T-helper 1 cell treated with Interleukin-12 subunit alpha and Interleukin-12 subunit beta and Interleukin-4 antibody, amounts not matched to agents 30 ng/mL and 1 ng/mL, for 36 hours (primary cell): ENCODE data around the gene MTOR. TPM values are rescaled to one million over a fixed set of nuclear protein-coding genes. Genes with fewer than 3 reads are reported as not detected.
"Not testable (repeated sequence)": the region's sequence is repeated elsewhere in the genome, so short reads cannot be mapped to it uniquely, and the experiment has no call there.

Source experiments
- intact Hi-C: fragments of 100-400 bp; cut with micrococcal nuclease; formaldehyde crosslinking; loops from one replicate; pipeline ENCODE4 v1.15.1; 2024
- total RNA-seq: library from RNA; stranded (reverse); gene quantifications from 2 replicates; pipeline ENCODE4 v1.2.3, GENCODE V29; 2022

MTOR gene
- total RNA-seq, 1 donor from 2014 or later, result 53.2 TPM

DNA sequence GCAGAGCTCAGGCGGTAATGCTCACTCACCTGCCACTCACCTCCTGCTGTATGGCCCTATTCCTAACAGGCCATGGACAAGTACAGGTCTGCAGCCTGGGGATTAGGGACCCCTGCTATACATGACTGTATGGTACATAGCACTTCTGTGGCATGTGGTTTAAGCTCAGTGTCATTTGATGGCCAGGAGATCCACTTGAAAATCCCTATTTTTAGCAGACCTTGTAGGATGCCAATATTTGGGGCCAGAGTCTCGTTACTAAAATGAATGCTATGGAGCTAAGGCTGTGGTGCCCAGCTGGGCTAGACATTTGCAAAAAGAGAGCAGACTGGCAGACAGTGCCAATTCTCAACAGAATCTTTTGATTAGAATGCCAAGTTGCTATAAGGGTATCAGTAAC lies 74.9 kb downstream of the MTOR start:
- intact Hi-C loops, result no loop called here

DNA sequence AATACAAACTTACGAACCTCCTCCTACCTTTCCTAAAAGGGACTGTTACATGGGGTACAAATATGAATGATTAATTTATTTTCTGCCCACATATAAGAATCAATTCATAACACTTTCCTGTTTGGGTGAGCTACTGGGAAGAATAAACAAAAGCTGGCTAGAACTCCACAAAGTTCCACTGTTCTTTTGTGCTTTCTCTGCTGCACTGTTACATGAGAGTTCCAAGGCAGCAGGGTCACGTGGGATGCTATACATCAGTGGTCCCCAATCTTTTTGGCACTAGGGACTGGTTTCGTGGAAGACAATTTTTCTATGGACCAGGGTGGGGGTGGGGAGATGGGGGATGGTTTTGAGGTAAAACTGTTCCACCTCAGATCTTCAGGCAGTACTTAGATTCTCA lies 75.4 kb downstream of the MTOR start:
- intact Hi-C loops, result no loop called here

DNA sequence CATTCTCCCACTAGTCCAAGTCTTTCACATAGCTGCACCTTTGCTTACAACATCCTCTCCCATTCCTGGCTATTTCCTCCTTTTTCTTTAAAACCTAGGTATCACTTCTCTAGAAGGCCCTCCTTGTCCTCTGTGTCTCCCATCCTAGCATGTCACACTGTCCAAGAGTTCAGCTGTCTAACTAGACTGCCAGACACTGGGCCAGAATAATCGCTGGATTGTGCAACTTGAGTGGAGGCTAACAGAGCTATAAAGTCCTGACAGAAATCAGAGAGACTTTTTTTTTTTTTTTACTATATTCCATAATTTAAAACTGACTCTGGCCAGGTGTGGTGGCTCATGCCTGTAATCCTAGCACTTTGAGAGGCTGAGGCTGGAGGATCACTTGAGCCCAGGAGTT lies 77.4 kb downstream of the MTOR start:
- intact Hi-C loops, result no loop called here

DNA sequence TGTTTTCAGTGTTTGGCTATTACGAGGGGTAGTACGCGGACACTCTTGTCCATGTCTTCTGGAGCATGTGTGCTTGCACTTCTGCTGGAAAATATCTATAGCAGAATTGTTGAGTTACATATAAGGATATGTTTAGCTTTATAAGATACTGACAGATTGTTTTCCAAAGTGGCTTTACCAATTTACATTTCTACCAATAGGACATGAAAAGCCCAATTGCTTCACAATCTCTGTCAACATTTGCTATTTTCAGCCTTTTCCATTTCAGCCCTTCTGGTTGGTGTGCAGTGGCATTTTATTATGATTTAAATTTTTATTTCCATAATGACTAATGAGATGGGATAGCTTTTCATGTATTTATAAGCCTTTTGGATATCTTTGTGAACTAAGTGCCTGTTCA lies 79.5 kb downstream of the MTOR start:
- intact Hi-C loops, result no loop called here

DNA sequence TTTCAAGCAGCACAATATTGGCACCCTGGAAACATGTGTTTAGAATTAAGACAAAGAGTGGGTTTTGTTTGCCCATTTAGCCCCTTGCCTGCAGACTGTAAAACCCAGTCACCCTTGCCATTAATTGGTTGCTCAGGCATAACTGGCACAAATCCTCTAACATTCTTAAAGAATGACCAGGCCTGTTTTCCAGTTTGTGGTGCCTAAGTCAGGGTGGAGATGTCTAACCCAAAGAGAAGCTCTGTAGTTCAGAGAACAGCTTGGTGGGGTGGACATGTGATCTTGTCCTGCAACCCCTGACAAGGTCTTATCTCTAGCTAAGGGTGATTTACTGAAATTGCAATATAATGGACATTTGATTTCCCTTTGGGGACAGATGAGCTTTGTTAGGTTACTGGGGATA lies 82.0 kb downstream of the MTOR start:
- intact Hi-C loops, result no loop called here

DNA sequence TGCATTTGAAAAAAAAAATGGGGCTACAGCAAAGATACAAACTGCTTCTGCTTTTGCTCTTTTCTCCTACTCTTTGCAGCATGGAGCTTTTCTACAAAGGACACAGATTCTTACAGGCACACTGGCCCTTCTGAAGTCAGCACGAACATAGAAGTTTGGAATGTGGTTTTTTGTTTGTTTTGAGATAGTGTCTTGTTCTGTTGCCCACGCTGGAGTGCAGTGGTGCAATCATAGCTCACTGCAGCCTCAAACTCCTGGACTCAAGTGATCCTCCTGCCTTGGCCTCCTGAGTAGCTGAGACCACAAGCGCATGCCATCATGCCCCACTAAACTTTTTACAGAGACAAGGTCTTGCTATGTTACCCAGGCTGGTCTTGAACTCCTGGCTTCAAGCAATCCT lies 82.6 kb downstream of the MTOR start:
- intact Hi-C loops, result not testable (repeated sequence)

DNA sequence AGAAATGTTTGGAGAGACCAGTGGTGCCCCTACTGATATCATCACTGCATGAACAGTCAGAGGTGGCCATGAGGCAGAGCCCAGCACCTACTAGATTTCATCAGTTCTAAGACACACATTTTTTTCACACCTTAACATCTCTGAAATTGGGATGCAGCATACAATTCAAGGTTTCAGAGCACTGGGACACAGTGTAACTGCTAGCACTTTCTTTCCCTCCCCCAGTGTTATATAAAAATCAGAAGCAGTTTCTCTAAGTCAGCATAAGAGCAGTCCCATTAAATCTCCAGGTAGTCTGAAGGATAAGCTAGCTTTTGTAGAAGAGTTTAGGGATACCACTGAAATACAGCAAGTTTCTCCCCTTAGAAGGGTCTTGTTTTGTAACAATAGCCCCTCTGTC lies 83.2 kb downstream of the MTOR start:
- intact Hi-C loops, result no loop called here

DNA sequence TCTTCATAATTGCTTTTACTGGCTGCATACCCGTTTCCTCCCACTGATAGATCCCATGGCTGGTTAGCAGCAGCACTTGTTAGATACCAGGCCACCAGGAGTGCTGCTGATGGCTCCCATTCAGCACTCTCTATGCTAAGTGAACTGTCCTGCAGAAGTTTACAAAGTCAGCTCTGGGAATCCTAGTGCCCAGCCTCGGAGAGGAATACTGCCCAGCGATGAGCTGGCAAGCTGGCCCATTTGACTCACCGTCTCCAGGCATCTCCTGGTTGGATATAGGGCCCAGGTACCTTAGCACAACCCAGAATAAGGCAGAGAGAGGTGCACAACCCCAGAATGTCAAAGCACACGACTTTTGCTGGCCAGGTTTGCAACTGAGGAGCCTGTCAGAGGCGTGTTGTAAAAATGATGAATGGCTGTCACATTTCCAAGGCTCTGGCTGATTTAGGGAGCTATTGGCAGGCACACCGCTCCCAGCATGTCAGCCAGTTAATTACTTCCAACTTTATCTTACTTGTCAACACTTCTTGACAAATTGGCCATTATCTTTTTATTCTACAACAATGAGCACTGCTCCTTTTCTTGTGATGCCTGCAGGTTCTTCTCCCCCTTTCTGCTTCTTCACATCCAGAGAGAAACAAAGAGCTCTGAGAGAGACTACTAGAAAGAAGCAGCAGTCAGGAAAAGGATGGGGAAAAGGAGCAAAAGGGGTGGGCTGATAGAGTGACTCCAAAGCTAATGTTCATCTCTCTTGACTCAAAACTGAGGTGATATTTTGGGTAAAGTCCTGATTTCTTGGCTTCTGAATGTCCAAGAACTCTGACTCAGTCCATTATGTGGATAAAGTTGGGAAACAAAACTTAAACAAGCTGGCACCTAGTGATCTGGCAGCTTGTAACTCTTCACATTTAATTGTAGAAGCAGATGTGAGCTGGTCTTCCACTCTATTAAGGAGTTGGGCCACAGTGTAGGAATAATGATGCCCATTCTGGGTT lies 84.0 kb downstream of the MTOR start:
- intact Hi-C loops, result no loop called here

DNA sequence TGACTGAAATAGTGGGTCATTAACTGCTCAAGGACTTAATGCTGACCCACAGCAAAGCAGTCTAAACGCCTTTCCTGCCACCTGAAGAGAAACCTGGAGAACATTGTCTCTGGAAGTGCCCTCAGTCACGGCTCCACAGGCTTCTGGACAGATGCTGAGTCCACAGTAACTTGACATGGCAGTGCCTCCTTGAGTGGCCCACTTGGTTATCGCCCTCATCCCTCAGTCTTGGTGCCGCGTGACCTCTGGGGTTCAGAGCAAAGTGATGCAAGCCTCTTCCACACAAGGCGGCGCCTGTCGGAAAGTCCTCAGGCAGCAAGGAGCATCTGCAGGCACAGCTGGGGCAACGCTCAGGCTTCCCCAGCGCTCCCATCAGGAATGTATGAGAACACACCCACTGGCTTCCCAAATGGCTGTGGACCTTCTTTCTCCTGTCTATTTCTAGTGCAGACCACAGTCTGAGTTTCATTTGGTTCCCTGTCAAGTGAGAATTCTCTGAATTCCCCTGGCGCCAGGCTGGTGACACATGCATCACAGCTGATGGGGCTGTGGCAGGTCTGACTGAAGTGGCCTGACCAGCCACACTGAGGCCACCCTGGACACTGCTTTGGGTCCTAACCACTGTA lies 86.2 kb downstream of the MTOR start:
- intact Hi-C loops, result no loop called here

DNA sequence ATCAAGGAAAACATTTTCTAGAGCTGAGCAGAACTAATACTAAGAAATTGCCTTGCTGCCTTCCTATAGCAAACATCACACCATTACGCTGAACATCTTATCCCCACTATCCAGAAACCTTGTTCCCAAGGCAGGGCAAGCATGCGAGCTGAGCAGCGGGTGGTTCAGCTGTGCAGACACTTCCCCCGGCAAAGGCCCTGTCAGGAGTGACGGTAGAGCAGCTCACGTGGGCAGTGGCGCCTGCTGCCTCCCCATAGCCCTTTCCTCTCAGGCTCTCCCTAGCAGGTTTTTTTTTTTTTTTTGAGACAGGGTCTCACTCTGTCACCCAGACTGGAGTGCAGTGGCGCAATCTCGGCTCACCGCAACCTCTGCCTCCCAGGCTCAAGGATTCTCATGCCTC lies 86.9 kb downstream of the MTOR start:
- intact Hi-C loops, result no loop called here

DNA sequence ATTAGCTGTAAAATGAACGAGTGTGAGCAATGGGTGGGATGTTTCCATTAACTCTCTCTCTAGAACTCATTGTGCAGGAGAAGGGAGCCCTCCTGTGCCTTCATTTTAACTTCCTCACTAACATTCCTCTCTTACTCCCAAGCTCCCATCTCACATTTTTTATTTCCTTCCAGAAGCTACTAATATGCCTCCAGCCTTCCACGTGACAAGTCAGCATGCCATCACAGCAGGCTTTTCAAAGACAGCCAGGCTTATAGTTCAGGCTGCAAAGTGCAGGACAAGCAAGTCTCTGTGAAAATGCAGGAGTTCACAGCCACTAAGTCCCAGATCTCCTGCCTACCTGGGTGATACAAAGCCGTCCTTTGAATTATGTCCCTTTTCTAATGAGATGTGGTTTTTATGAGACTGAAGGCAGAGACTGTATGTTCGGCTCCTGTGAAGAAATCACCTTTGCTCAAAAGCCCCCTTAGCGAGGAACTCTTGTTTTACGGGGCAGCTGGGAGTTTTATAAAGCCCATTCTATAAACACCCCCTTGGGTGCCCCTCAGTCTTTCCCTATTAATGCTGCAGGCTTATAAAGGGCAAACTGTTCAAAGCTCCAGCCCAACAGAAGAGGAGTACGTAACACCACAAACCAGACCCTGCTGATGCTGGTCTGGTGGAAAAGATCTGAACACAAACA lies 87.9 kb downstream of the MTOR start:
- intact Hi-C loops, result no loop called here

DNA sequence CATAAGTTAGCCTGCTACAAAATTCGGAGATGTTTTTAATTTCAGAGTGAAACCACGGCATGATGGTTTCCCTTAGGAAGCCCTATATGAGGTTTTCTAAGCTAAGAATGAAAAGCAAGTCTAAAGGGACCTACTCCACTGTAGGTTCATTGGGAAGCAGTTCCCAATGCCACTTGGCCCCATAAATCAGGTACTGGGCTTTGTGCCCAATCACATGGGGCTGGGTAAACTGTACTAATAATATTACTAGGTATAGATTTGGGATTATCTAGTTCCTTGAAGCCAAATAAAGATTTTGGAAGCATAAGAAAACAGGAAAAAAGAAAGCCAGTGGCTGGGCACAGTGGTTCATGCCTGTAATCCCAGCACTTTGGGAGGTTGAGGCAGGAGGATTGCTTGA lies 92.2 kb downstream of the MTOR start:
- intact Hi-C loops, result no loop called here

DNA sequence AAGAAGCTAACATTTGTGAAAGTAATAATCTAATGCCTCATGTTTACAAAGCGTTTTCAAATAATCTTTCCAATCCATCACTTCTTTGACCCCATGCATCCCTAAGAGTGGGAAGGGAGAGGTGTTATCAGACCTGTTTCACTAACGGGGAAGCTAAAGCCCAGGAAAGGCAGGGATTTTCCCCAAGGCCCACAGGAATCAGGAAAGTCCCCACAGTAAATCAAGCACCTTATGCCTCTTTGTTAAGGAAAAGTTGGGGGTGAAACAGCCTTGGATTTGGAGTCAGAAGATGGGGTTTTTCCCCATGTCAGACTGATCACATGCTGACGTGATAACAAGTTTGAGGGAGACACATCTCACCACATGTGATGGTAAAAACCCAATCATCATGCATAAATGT lies 93.1 kb downstream of the MTOR start:
- intact Hi-C loops, result no loop called here

DNA sequence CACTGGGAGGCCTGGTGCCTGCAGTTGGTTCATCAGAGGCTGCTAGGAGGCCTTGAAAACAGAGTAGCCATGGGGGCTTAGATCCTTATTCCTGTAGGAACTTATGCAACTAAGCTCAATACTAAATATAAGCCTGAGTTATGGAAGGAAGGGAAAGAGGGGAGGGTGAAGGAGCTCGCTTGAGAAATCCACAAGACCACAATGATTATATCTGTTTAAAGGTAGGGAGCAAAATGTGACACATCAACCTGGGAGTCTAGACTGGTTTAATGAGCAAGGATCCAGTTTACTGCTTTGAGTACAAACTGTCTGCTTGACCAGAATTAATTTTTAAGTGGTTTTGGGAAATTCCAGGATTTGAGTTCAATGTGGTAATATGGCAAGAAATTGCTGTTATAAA lies 93.6 kb downstream of the MTOR start:
- intact Hi-C loops, result no loop called here

DNA sequence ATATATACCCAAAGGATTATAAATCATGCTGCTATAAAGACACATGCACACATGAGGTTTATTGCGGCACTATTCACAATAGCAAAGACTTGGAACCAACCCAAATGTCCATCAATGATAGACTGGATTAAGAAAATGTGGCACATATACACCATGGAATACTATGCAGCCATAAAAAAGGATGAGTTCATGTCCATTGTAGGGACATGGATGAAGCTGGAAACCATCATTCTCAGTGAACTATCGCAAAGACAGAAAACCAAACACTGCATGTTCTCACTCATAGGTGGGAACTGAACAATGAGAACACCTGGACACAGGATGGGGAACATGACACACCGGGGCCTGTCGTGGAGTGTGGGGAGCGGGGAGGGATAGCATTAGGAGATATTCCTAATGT lies 95.6 kb downstream of the MTOR start:
- intact Hi-C loops, result not testable (repeated sequence)

DNA sequence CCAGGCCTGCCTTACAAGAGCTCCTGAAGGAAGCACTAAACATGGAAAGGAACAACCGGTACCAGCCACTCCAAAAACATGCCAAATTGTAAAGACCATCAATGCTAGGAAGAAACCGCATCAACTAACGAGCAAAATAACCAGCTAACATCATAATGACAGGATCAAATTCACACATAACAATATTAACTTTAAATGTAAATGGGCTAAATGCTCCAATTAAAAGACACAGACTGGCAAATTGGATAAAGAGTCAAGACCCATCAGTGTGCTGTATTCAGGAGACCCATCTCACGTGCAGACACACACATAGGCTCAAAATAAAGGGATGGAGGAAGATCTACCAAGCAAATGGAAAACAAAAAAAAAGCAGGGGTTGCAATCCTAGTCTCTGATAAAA lies 99.6 kb downstream of the MTOR start:
- intact Hi-C loops, result not testable (repeated sequence)

DNA sequence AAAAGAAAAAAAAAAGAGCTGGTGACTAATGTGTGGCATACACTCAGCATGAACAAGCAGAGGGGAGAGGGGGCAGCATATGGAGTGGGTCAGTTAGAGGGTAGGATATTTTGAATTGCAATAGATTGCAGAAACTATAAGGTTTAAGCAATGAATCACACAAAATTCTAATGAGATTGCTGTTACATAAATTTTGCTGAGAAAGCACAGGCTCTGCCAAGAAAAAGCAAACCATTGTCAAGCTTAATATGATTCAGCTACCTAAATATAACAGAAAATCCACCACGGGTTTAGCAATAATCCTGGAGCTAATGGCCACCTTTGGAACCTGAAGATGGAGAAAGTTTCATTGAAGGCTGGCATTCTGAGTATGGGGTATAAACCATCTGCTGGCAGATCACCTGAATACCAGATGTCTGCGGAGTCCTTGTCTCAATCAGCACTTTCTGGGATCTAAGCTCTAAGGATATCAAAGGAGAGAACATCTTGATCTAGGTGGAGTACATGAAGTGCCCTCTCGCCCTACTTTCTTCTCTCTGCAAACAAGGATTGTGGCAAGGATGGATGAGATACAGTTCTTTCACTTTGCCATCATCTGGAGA lies 103.5 kb downstream of the MTOR start:
- intact Hi-C loops, result no loop called here

DNA sequence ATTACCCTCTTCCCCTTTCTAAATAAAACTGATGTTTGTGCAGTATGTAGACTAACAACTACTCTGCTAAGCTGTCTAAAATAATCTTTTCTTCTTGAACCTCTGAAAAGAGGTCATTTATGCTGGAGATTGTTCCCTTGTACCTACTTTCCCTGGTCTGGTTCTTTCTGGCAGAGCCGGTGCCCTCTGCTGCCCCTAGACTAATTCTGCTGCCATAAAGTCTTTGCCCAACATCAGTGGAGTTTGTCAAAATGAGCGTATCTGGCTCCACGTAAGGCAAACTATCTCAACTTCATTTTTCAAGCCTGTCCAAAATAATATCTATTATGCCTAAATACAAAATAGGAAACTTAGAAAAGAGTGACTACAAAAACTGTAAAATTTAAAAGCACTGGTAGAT lies 104.1 kb downstream of the MTOR start:
- intact Hi-C loops, result no loop called here

DNA sequence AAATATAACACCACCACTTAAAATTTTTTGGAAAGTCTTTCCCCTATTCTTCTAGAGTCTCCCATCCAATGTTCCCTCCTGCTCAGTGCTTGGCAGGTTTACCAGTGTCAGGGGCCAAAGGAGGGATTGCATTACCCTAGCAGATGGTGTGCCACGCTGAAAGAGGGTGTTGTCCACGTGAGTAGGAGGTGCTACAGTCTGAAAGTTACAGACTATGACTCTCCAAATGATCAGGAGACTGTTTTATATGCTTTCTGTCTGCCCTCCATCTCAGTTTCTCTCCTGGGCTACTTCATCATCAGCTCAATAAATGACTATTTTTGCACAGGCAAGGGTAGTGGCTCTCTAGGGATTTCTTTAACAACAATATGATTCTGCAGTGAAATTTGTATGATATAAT lies 104.5 kb downstream of the MTOR start:
- intact Hi-C loops, result no loop called here

DNA sequence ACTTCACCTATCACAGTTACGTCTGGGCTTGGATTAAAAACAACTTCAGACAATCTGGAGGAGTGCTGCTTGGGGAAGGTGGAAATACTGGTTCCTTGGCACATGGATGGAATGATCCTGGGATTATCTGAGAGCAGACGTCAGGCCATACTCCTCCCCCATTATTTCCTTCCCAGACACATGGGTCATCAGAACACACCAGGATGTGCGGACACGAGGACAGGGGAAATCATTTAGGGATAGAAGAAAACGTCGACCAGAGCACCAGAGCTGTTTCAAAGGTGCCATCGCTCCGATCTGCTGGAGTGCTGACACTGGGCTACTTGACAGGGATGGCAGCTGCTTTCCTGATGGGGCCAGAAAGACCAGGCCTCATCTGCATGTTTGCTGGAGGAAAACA lies 105.0 kb downstream of the MTOR start:
- intact Hi-C loops, result no loop called here

DNA sequence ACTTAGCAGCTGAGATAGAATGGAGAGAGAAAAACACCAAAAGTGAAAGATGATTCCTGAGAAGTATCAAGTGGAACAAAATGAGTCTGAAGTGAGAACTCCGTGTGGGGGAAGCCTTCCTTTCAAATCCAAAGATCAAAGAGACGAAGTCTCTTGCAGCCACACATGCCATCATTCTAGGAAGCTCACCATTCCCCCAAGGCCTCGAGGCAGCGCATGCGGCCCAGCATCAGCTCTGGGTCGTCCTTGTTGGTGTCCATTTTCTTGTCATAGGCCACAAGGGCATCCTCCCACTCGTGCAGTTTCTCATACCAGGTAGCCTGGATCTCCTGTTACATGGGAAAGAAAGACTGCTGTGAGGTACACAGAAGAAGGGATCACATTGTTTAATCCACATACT lies 105.4 kb downstream of the MTOR start:
- intact Hi-C loops, result no loop called here

DNA sequence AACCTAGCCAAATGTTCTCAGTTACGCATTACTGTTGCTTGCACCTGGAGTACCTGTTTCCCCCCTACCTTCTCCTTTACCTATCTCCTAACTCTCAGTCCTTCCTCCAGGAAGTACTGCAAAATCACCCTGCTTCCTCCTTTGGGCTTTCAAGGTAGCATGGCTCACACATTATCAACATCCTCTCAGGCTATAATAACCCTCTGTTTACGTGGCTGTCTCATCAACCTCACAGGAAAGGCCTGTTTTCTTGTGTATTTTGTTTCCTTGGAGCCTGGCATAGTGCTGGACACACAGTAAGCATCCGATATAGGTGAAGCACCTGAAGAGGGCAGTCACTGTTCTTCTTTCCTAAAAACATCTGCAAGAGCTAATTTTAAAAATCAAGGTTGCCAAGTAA lies 105.9 kb downstream of the MTOR start:
- intact Hi-C loops, result no loop called here
